GM19193 (cell line): ENCODE results near the gene AP5B1.

Experiments
- POLR2A ChIP-seq: IDR thresholded peaks from 4 replicates; pipeline ENCODE4 v1.6.1; 2011; ENCODE audit not compliant: insufficient read depth, insufficient read length; ENCODE audit errors: extremely low read depth

AP5B1 gene, protein sequence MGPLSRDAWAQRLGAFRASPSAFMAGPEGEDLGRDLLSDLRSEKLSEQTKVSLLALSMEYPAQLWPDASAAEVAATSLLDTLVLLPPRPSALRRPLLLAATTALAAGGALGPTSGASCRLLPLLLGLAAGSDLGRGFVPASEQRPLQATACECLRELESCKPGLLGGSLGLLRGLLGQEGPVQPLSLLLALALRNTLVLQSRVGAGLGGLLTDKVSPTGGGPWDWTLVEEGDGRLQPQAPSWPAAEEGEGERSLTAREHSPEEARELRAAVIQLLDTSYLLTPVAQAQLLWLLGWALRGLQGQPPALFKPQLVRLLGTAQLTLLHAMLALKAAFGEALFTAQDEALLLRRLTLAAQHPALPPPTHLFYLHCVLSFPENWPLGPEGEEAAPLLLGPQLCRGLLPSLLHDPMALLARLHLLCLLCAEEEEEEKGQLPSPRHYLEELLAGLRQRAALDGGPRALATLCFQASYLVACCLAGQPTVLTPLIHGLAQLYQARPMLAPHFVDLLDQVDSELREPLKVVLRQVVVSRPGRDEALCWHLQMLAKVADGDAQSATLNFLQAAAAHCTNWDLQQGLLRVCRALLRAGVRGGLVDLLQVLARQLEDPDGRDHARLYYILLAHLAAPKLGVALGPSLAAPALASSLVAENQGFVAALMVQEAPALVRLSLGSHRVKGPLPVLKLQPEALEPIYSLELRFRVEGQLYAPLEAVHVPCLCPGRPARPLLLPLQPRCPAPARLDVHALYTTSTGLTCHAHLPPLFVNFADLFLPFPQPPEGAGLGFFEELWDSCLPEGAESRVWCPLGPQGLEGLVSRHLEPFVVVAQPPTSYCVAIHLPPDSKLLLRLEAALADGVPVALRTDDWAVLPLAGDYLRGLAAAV

DNA sequence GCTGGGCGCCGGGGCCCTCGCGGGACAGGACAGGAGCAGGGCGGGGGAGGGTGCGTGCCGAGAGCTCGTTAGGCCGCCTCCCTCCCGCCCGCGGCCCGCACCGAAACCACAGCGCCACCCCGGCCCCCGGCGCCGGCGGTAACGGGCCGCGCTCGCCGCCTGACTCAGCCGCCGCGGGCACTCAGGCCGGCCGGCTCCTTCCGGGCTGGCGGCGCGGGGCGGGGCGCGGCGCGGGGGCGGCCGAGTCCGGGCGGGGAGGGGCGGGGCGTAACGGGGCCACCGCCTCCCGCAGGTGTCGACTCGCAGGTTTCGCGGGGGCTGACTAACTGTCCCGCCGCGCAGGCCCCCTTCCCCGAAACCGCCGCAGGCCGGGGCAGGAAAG lies at the start of gene AP5B1:
TSS of gene AP5B1 (minus strand) at position 207 of the 382 bp plus-strand sequence. CDS start 385 bp downstream, outside the sequence.
- TF ChIP-seq POLR2A: peak; percentile 56

DNA sequence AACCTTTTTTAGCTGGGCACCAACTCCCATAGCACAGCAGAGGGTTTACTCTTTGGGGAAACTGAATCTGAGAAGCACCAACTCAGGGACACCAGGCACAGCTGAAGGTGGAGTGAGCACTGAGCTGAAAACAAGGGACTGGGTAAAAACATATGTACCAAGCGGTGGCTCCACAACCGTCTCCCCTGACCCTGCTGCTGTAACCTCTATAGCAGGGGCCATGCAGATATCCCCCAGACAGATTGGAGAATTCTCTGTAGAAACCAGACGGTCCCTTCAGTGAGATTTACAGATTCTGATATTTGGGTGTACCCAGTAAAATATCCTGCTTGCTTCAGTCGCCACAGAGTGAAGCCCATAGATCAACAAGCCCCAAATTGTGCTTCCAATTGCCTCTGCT lies 48.7 kb upstream of the AP5B1 start:
- no peak for TF ChIP-seq POLR2A

DNA sequence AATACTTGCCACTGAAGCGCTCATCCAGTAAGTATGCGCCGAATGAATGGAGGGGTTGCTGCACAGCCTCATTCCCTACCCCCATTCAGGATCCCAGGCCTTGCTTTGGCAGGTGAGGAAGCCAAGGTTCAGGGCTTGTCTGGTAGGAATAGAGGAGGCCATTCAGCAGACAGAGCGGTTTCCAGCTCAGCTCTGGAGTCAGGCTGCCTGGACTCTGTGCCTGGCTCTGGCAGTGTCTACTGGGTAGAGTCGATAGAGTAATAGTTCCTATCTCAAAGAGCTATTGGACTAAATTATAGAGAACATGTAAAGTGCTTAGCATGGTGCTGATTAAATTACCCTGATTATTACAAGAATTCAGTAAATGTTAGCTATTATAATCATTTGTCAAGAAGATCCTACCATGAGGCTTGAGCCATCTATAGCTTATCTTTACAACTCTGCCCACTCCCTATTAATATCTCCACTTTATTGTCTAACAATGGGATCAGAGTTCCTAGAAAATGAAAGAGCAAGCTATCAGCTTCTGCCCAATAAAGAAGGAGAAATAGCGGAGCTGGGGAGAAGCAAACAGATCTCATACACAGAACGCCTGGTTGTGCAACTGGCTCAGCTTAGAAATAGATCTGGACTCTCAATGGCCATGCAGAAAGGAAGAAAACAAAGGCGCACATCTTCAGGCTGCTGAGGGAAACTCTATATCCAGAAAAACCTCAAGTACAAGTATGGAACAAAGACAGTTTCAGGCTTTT lies 46.4 kb upstream of the AP5B1 start:
- no peak for TF ChIP-seq POLR2A

DNA sequence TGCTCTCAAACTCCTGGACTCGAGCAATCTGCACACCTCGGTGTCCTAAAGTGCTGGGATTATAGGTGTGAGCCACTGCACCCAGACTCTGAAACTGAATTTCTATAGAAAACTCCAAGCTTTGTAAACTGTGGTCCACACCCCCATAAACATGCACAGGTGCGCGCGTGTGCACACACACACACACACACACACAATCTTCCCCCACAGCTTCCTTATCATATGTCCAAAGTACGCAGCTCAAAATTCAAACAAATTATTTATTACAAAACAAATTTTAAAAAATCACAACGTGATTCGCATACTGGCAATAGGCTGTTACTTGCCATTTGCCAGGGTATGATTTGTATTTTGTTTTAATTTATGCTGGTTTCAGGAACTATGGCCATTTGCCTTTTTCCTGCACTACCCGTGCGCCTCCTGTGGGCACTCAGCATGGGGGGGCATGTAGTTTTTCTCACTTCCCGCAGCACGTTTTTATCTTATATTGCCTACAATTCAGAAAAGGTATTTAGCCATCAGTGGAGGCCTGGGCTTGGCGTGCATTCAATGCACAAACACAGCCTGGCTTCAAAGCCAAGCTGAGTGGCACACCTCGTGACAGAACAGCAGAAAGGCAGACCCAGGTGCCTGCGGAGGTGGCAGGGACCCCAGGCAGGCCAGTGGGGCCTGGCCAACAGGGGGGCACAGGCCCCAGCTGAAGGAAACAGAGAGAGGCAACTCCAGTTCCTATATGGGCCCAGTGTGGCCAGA lies 42.2 kb upstream of the AP5B1 start:
- no peak for TF ChIP-seq POLR2A

DNA sequence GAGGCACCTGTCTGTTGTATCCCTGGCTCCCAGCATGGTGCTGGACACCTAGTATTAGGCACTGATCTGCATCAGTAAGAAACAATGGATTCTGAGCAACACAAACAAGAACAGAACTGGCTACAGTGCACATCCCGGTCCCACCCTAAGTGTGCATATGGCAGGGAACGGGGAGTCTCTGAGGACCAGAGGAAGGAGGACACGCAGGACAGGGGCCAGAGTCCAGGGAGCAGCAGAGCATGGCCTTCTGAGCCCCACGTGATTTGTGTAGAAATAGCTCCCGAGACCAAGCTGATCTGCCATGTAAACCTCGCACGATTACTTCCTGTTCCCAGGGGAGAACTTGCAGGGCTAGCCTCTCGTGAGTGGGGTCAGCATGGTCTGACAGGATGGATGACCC lies 40.3 kb upstream of the AP5B1 start:
- no peak for TF ChIP-seq POLR2A

DNA sequence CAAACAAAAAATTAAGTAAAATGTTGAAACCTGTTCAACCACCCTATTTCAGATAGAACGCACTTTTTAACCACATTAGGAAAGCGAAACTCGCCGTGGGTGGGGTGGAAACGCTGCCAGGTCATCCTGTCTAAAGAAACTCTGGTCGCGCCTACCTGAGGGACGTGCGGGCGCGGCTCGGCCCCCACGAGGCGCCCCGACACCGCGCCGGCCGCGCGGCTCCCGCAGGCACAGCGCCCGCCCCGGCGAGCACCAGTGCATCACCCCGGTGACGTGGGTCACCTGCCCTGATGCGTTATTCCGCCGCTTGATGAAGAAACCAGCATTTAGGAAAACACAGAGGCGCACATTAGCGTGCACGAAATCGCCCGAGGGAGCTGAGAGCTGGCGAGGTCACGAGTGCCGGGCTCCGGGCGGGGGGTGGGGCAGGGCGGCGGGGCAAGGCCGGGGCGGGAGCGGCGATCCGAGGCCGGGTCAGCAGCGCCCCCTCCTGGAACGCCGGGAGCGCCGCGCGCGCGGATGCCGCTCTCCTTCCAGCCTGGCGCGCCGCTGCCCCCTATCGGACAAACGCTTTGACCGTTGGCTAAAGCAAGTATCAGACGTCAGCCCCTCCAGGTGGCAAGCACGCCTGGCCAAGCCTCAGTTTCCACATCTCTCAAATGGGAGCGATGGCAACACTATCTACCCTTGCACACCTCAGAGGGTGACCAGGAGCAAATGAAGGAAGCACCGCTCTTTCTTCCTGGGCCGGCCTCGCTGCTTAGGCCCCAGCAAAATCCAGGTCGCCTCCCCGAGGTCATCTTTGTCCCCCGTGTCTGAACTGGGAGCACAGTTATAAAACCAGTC lies 37.3 kb upstream of the AP5B1 start:
- no peak for TF ChIP-seq POLR2A

DNA sequence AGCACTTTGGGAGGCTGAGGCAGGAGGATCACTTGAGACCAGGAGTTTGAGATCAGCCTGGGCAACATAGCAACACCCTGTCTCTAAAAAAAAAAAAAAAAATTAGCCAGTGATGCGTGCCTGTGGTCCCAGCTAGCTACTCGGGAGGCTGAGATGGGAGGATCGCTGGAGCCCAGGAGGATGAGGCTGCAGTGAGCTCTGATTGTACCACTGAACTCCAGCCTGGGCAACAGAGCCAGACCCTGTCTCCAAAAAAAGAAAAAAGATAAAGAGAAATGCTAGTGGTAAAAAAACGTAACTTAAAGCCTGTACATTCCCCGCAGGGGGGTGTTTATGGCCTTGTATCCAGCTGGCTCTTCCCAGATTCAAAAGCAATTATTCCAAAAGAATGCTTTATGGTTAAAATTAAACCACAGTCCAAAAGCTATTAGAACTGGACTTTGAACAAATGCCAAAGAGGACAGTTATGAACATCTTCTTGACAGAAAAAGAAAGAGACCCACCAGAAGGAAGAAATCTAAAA lies 36.6 kb upstream of the AP5B1 start:
- TF ChIP-seq POLR2A: no peak

DNA sequence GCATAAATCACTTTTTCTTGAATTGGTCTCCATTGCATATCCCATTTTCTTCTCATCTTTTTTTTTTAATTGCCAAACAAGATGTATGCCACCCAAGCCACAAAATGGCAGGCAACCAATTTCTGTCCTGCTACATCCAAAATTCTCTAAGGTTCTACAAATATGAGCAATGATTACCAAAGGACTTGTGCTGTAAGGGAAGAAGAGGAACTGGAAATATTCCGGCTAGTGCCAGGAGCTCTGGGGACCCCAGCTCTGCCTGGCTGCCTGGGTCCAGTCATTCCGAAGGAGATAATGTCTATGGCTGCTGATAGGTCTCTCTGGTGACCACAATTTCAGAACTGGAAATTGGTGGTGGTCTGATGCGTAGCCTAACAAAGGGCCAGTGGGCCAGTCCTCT lies 35.9 kb upstream of the AP5B1 start:
- no peak for TF ChIP-seq POLR2A

DNA sequence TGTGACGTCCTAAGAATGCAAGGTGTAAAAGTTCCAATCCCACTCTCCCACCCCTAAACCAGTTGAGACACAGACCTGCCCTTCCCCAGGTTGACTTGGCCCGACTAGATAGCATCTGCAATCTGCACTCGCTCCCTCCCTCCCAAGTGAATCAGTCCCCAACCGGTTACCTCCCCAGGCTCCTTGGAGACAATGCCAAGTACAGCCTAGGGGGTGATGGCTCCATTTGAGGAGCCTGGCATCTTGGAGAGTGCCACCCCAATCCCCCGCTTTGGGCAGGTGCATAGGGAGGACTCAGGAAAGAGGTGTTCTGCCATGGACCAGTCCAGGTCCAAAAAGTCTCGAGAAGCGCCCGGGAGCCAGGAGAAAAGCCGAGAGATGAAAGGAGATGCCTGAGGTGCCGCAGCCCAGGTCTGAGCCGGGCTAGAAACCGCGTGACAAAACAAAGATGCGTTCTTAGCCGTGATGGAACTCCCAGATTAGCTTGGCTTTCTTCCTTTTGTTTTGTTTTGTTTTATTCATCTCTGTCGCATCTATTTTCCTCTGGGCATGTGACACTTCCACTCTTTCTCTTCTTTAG lies 34.3 kb upstream of the AP5B1 start:
- no peak for TF ChIP-seq POLR2A

DNA sequence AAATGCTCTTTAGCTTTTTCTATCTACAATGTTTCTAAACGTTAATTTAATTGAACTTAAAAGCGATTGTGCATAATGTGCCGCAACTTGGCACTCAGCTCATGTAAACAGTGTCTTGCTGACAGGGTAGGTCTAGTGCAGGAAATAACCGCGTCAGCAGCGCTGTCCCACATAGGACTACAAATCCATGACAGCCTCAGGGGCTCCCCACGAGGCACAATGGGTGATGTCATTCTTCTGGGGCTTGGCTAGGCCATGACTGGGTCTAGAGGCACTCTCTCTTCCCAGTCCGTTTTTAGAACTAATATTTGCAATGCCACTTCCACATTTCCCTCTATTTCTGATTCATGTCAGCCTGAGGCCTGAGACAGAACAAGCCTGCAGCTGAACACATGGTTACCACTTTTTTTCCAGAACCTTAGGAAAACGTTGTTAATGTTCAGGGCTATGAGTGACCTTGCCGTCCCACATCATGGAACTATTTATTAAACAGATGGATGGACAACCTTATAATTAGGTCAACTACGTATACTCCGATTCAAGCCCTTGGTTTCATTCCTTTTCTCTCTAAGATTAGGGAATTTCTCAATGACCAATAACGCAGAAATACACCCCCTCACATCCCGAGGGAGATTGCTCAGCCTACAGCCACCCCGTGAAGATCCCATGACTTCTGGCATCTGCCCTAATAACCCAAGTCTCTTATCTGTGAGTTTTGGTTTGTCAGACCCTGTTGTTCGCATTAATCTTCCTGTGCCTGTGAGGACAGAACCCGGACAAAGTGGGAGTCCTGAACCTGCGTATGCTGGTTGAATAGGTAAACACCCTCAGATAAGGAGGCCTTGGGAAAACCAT lies 33.6 kb upstream of the AP5B1 start:
- no peak for TF ChIP-seq POLR2A

DNA sequence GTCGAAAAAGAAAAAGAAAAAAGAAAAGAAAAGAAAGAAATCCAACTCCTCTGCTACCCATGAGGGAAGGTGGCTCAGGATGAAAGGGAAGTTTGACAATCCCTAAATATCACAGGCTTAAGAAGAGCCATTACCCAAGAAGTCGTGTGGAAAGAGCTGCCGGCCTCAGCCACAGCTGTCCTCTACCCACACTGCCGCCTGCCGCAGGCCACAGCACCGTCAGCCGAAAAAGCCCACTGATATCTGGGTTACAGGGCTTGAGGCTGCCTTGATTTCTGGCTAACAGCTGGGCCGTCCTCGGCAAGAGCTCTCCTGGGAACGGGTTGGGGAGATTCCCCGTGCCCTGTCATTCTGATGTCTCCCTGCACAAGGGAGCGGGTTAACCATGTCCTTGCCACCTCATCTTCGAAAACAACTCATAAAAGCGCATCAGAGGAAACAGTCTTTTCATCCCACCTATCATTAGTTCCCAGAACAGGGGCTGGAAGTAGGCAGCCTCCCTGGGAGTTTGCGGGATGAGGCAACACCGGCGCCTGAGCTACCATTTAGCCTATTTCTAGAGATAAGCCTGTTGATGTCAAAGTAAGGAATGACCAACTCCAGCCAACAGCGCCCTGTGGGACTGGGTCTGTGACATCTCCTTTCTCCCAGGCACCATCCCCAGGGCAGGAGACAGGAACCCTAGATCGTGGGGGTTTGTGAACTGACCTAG lies 31.1 kb upstream of the AP5B1 start:
- TF ChIP-seq POLR2A: no peak
